IMR-90 (cell line): ENCODE results near the gene SLX9. TPM values are rescaled to one million over a fixed set of nuclear protein-coding genes. Genes with fewer than 3 reads are reported as not detected.
A peak's percentile ranks its signal among the peaks of the same experiment; 100 is the strongest.

Source experiments
- ATAC-seq: fragments of 200-7000 bp; cut with Tn5 transposase; 2 replicates; pipeline ENCODE4 v1.9.1; 2020; ENCODE audit warnings: low read depth, mild to moderate bottlenecking, moderate library complexity
- BruUV-seq: library from RNA; stranded (reverse); fragments of 400-500 nt; replicated peaks from 2 replicates; lab custom pipeline; 2021; lab: Mats Ljungman, UMichigan
- CTCF ChIA-PET: fragments of 300-600 bp; formaldehyde crosslinking; extraction: SDS; loops from one replicate; lab custom pipeline; 2021; ENCODE audit warnings: antibody characterized with exemption; lab: Yijun Ruan, JAX
- POLR2A ChIA-PET: fragments of 300-600 bp; sonication (Branson Sonifier 250); formaldehyde crosslinking; loops from one replicate; lab custom pipeline; 2022; ENCODE audit warnings: antibody characterized with exemption; ENCODE audit not compliant: unreplicated experiment; lab: Charles Lee
- DNase-seq: peaks from one replicate; pipeline ENCODE4 v3.0.0; 2013
- H2AFZ ChIP-seq: replicated peaks from 2 replicates; pipeline ENCODE3; 2013; ENCODE audit warnings: low read length, mild to moderate bottlenecking; ENCODE audit not compliant: poor library complexity
- H2AK5ac ChIP-seq: 2 replicates; pipeline ENCODE4 v1.6.1; 2013; ENCODE audit warnings: low read depth, low read length, inconsistent platforms
- H2AK9ac ChIP-seq: replicated peaks from 2 replicates; pipeline ENCODE3; 2013; ENCODE audit warnings: mild to moderate bottlenecking, low read depth, low read length, moderate library complexity; ENCODE audit not compliant: poor library complexity
- H2BK120ac ChIP-seq: 2 replicates; pipeline ENCODE4 v1.6.1; 2013; ENCODE audit warnings: low read depth, low read length, inconsistent platforms
- H2BK15ac ChIP-seq: 3 replicates; pipeline ENCODE4 v1.6.1; 2013; ENCODE audit warnings: low read depth, low read length, inconsistent platforms
- H2BK20ac ChIP-seq: 2 replicates; pipeline ENCODE4 v1.6.1; 2013; ENCODE audit warnings: low read depth, mild to moderate bottlenecking, inconsistent platforms, low read length, moderate library complexity
- H2BK5ac ChIP-seq: 2 replicates; pipeline ENCODE4 v1.6.1; 2013; ENCODE audit warnings: mild to moderate bottlenecking, low read depth, low read length, inconsistent platforms; ENCODE audit not compliant: poor library complexity, severe bottlenecking
- H3K14ac ChIP-seq: replicated peaks from 2 replicates; pipeline ENCODE4 v1.6.1; 2013; ENCODE audit warnings: low read depth, low read length, inconsistent platforms
- H3K18ac ChIP-seq: 2 replicates; pipeline ENCODE4 v1.6.1; 2013; ENCODE audit warnings: low read depth, low read length, control low read depth
- H3K23ac ChIP-seq: 2 replicates; pipeline ENCODE4 v1.6.1; 2013; ENCODE audit warnings: low read depth, low read length, inconsistent platforms
- H3K27ac ChIP-seq: 2 replicates; pipeline ENCODE4 v1.5.1; 2013; ENCODE audit warnings: mild to moderate bottlenecking, control low read depth, low read length; ENCODE audit not compliant: insufficient read depth
- H3K27me3 ChIP-seq: 2 replicates; pipeline ENCODE4 v1.6.1; 2013; ENCODE audit warnings: low read length; ENCODE audit not compliant: control insufficient read depth, insufficient read depth
- H3K36me3 ChIP-seq: 2 replicates; pipeline ENCODE4 v1.6.1; 2013; ENCODE audit warnings: low read length, mixed read lengths; ENCODE audit not compliant: control insufficient read depth, insufficient read depth
- H3K4ac ChIP-seq: 2 replicates; pipeline ENCODE4 v1.6.1; 2013; ENCODE audit warnings: low read depth, low read length, inconsistent platforms
- H3K4me1 ChIP-seq: 2 replicates; pipeline ENCODE4 v1.6.1; 2013; ENCODE audit warnings: low read length, mixed read lengths; ENCODE audit not compliant: control insufficient read depth, insufficient read depth
- H3K4me2 ChIP-seq: 2 replicates; pipeline ENCODE4 v1.6.1; 2013; ENCODE audit warnings: low read depth, mild to moderate bottlenecking, control low read depth, low read length, moderate library complexity
- H3K4me3 ChIP-seq: 2 replicates; pipeline ENCODE4 v1.5.1; 2013; ENCODE audit warnings: low read depth, mild to moderate bottlenecking, control low read depth, low read length, moderate library complexity; ENCODE audit not compliant: insufficient read depth
- H3K56ac ChIP-seq: 2 replicates; pipeline ENCODE4 v1.6.1; 2013; ENCODE audit warnings: low read length, inconsistent platforms; ENCODE audit not compliant: insufficient read depth; ENCODE audit errors: extremely low read depth
- H3K79me1 ChIP-seq, 2 experiments: 2 replicates each; pipeline ENCODE4 v1.6.1; 2013; ENCODE audit warnings: low read length in 2 of 2, inconsistent platforms in 1 of 2, low read depth in 1 of 2
- H3K9ac ChIP-seq: 2 replicates; pipeline ENCODE4 v1.6.1; 2013; ENCODE audit warnings: low read depth, low read length, control low read depth
- H3K9me1 ChIP-seq: 2 replicates; pipeline ENCODE4 v1.6.1; 2013; ENCODE audit warnings: low read length, inconsistent platforms; ENCODE audit not compliant: insufficient read depth
- H3K9me3 ChIP-seq: 2 replicates; pipeline ENCODE4 v1.6.1; 2013; ENCODE audit warnings: low read length; ENCODE audit not compliant: control insufficient read depth, insufficient read depth
- H4K20me1 ChIP-seq: 2 replicates; pipeline ENCODE4 v1.6.1; 2013; ENCODE audit warnings: low read length, inconsistent platforms; ENCODE audit not compliant: insufficient read depth
- H4K5ac ChIP-seq: 2 replicates; pipeline ENCODE4 v1.6.1; 2013; ENCODE audit warnings: mild to moderate bottlenecking, low read depth, low read length, control low read depth
- H4K8ac ChIP-seq, 2 experiments: 2 replicates each; pipeline ENCODE4 v1.6.1; 2013; ENCODE audit warnings: low read depth in 2 of 2, low read length in 2 of 2, control low read depth in 1 of 2, inconsistent platforms in 1 of 2
- H4K91ac ChIP-seq: 2 replicates; pipeline ENCODE4 v1.6.1; 2013; ENCODE audit warnings: low read depth, low read length, inconsistent platforms; ENCODE audit not compliant: insufficient read depth
- CEBPB ChIP-seq: IDR thresholded peaks from 2 replicates; pipeline ENCODE4 v1.6.1; 2012; ENCODE audit warnings: low read depth, low read length, improper control_type of control experiment
- CHD1 ChIP-seq: IDR thresholded peaks from 2 replicates; pipeline ENCODE4 v1.6.1; 2012; ENCODE audit warnings: low read depth, low read length, improper control_type of control experiment
- MAFK ChIP-seq: IDR thresholded peaks from 2 replicates; pipeline ENCODE4 v1.6.1; 2012; ENCODE audit warnings: low read depth, low read length, improper control_type of control experiment
- MAZ ChIP-seq: IDR thresholded peaks from 2 replicates; pipeline ENCODE4 v1.6.1; 2012; ENCODE audit warnings: low read depth, mild to moderate bottlenecking, low read length, improper control_type of control experiment, moderate library complexity, borderline replicate concordance
- MXI1 ChIP-seq: IDR thresholded peaks from 2 replicates; pipeline ENCODE4 v1.6.1; 2012; ENCODE audit warnings: low read depth, mild to moderate bottlenecking, low read length, moderate library complexity, borderline replicate concordance
- POLR2A ChIP-seq: IDR thresholded peaks from 2 replicates; pipeline ENCODE4 v1.6.1; 2012; ENCODE audit warnings: mild to moderate bottlenecking, low read depth, low read length
- RAD21 ChIP-seq: IDR thresholded peaks from 2 replicates; pipeline ENCODE4 v1.6.1; 2012; ENCODE audit warnings: low read length, improper control_type of control experiment
- RCOR1 ChIP-seq: IDR thresholded peaks from 2 replicates; pipeline ENCODE4 v1.6.1; 2012; ENCODE audit warnings: mild to moderate bottlenecking, low read length, improper control_type of control experiment; ENCODE audit not compliant: insufficient replicate concordance
- SMC3 ChIP-seq: fragments of 150-350 bp; IDR thresholded peaks from 2 replicates; pipeline ENCODE4 v1.6.1; 2016; ENCODE audit warnings: low read depth, mild to moderate bottlenecking, antibody characterized with exemption, low read length, moderate library complexity
- WGBS, 2 experiments: methylation state at CpG; one replicate each; pipeline versions ENCODE4 v1.1.5 to v1.1.7; 2013; ENCODE audit warnings: missing lambda C conversion rate in 2 of 2; ENCODE audit not compliant: insufficient read length in 1 of 2; ENCODE audit errors: extremely low coverage in 2 of 2; 5-methylcytosine and 5-hydroxymethylcytosine counted together
- dilution Hi-C: fragments of 300-500 bp; cut with HindIII; formaldehyde crosslinking; loops from one replicate; pipeline ENCODE4 v1.14.3; 2018; ENCODE audit warnings: low sequenced_read_pairs; ENCODE audit not compliant: unreplicated experiment
- in situ Hi-C: fragments of 300-500 bp; cut with MboI; formaldehyde crosslinking; loops from 3 replicates; pipeline ENCODE4 v1.14.3; 2019; ENCODE audit warnings: low sequenced_read_pairs, inconsistent platforms, mixed read lengths
- intact Hi-C: fragments of 100-400 bp; cut with micrococcal nuclease; formaldehyde crosslinking; loops from 2 replicates; pipeline ENCODE4 v1.10.0; 2022
- polyA plus RNA-seq, 3 experiments: library from polyadenylated mRNA; depleted of rRNA; stranded (reverse); fragments of >200 nt; gene quantifications; 2 replicates each; pipeline ENCODE4 v1.2.3, GENCODE V29; 2012; ENCODE audit warnings: low replicate concordance in 1 of 3
- total RNA-seq: library from RNA; depleted of rRNA; stranded (reverse); fragments of >200 nt; gene quantifications from 2 replicates; pipeline ENCODE4 v1.2.3, GENCODE V29; 2012
- TF ChIP-seq, protein P1 (sequence below): fragments of 150-350 bp; IDR thresholded peaks from 2 replicates; pipeline ENCODE4 v1.6.1; 2017; ENCODE audit warnings: mild to moderate bottlenecking, antibody characterized with exemption, low read length, low read depth
- TF ChIP-seq, protein P2 (sequence below): conservative IDR thresholded peaks from 2 replicates; pipeline ENCODE4 v1.5.1; 2012; ENCODE audit warnings: mild to moderate bottlenecking, low read depth, low read length, improper control_type of control experiment
- TF ChIP-seq, protein P3 (sequence below): fragments of 150-350 bp; IDR thresholded peaks from 2 replicates; pipeline ENCODE4 v1.6.1; 2016; ENCODE audit warnings: low read depth, mild to moderate bottlenecking, low read length, moderate library complexity, borderline replicate concordance

SLX9 gene
- total and polyA plus RNA-seq, 2 of the 4 experiments (the other 2 are of a cell fraction) = 10.4 to 21.7 TPM

DNA sequence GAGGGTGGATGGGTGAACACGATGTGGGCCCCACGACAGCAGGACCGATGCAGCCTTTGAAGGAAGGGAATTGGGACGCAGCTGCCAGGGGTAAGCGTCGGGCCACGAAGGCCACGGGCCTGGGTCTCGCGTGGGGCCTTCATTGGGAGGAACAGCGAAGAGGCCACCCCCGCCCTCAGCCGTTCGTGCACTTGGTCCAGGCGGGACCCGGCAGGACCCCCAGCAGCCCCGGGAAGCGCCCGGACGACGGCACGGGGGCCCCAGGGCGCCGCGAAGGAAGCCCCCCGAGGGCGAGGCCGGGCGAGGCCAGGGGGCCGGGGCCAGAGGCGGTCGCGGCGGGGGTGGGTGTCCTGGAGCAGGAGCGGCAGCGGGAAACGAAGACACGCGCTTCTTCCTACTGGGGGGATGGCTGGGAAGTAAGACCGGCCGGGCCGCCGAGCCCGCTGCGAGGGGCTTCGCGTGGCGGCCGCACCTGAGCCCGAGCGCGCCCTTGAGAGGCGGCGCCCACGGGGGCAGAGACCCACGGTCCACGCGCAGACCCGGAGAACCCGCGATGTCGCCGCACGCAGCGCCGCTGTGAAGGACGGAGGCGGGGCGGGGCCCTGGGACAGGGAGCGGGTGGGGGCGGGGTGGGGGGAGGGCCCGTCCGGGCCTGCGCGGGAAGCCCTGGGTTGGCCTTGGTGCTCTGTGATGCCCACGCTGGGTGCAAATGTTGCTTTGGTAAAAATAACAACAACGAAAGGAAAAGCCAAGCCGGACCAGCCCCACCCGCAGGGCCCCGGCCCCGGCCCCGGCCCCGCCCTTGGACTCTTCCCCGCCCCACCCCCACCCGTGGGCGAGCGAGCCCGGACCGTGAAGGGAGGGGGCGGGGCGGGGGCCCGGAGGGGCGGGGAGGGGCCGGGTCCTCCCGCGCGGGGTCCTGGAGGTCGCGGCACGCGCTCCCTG, 78.6 kb downstream of the SLX9 start:
- Histone ChIP-seq H3K79me1 (peaks cover 0 to 3% of the 10 kb centered on the region in 2 experiments; a peak in 1 of 4 replicates), H4K20me1 (no peaks in the 10 kb centered on the region; the same call in 1 of the 2 replicates), H3K4me2 (peak overlapping the region; percentile 72), H4K91ac (peak overlapping the region; percentile 71; the same call in 1 of the 2 replicates), H3K4ac (peak overlapping the region; percentile 77), H2AK9ac (peak overlapping the region; percentile 84), H3K27ac (peak overlapping the region; percentile 53; the same call in 1 of the 2 replicates), H3K18ac (no peak overlapping the region; the same call in 1 of the 2 replicates), H3K4me1 (peaks cover 6% of the 10 kb centered on the region), H2BK15ac (peak overlapping the region; percentile 98; the same call in 2 of the 3 replicates), H4K8ac (peak overlapping the region; percentile 74 to 81; a peak in 2 of 4 replicates), H3K9ac (peak overlapping the region; percentile 14; the same call in 1 of the 2 replicates), H2BK120ac (peak overlapping the region; percentile 75), H3K4me3 (peak overlapping the region; percentile 35), H3K9me1 (peaks cover 6% of the 10 kb centered on the region), H2AFZ (peak overlapping the region; percentile 83), H2BK5ac (peak overlapping the region; percentile 53), H3K9me3 (peaks cover 2% of the 10 kb centered on the region; the same call in 1 of the 2 replicates), H4K5ac (peak overlapping the region; percentile 75; the same call in 1 of the 2 replicates), H3K56ac (no peak overlapping the region), H3K36me3 (no peaks in the 10 kb centered on the region), H3K27me3 (no peaks in the 10 kb centered on the region), H3K23ac (peak overlapping the region; percentile 51; the same call in 1 of the 2 replicates), H2AK5ac (peak overlapping the region; percentile 90), H2BK20ac (peak overlapping the region; percentile 30; the same call in 1 of the 2 replicates), H3K14ac (0 out of 2 replicates have a peak overlapping the region, but pooled peaks have one; percentile 27)
- 67% methylated on average over 17 of the region's 101 CpGs; no CpG with 5 or more reads in 1 of the 2 experiments for WGBS, 2 experiments
- dilution Hi-C loops (no loop called here), intact Hi-C loops (no loop called here), in situ Hi-C loops (no loop called here)
- ChIA-PET POLR2A (no interaction called here), CTCF (no interaction called here)
- no peak for DNase-seq
- peak; percentile 38 for ATAC-seq
- BruUV-seq = no TSS peak
- TF ChIP-seq CEBPB = no peak
- no peak for TF ChIP-seq CHD1
- TF ChIP-seq SMC3 = no peak
- no peak for TF ChIP-seq MXI1
- no peak for TF ChIP-seq RAD21
- TF ChIP-seq, protein P1, sequence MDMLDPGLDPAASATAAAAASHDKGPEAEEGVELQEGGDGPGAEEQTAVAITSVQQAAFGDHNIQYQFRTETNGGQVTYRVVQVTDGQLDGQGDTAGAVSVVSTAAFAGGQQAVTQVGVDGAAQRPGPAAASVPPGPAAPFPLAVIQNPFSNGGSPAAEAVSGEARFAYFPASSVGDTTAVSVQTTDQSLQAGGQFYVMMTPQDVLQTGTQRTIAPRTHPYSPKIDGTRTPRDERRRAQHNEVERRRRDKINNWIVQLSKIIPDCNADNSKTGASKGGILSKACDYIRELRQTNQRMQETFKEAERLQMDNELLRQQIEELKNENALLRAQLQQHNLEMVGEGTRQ = no peak
- TF ChIP-seq, protein P2, sequence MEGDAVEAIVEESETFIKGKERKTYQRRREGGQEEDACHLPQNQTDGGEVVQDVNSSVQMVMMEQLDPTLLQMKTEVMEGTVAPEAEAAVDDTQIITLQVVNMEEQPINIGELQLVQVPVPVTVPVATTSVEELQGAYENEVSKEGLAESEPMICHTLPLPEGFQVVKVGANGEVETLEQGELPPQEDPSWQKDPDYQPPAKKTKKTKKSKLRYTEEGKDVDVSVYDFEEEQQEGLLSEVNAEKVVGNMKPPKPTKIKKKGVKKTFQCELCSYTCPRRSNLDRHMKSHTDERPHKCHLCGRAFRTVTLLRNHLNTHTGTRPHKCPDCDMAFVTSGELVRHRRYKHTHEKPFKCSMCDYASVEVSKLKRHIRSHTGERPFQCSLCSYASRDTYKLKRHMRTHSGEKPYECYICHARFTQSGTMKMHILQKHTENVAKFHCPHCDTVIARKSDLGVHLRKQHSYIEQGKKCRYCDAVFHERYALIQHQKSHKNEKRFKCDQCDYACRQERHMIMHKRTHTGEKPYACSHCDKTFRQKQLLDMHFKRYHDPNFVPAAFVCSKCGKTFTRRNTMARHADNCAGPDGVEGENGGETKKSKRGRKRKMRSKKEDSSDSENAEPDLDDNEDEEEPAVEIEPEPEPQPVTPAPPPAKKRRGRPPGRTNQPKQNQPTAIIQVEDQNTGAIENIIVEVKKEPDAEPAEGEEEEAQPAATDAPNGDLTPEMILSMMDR = no peak
- TF ChIP-seq MAFK = no peak
- TF ChIP-seq MAZ = no peak
- no peak for TF ChIP-seq RCOR1
- TF ChIP-seq POLR2A = no peak
- TF ChIP-seq, protein P3, sequence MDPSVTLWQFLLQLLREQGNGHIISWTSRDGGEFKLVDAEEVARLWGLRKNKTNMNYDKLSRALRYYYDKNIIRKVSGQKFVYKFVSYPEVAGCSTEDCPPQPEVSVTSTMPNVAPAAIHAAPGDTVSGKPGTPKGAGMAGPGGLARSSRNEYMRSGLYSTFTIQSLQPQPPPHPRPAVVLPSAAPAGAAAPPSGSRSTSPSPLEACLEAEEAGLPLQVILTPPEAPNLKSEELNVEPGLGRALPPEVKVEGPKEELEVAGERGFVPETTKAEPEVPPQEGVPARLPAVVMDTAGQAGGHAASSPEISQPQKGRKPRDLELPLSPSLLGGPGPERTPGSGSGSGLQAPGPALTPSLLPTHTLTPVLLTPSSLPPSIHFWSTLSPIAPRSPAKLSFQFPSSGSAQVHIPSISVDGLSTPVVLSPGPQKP = no peak
